Adrenal gland (tissue), 12 donors: ENCODE measurements around the gene UBTF. TPM values are rescaled to one million over a fixed set of nuclear protein-coding genes. Genes with fewer than 3 reads are reported as not detected.

Experiments
- DNase-seq, 7 donors: peaks; one replicate each; pipeline ENCODE4 v3.0.0-alpha.2; 2019 to 2020
- H3K27ac ChIP-seq, 5 donors: fragments of 200-600 bp; sonication (generic) in 4 of 5; 1 replicate in 3 of 5; 2 replicates in 2 of 5; pipeline versions ENCODE4 v1.5.1 to v1.8.0; 2016 to 2020; ENCODE audit warnings: mild to moderate bottlenecking in 1 of 5
- H3K27me3 ChIP-seq: fragments of 200-600 bp; 2 replicates; pipeline ENCODE4 v1.8.0; 2021
- H3K36me3 ChIP-seq, 2 donors: fragments of 200-600 bp; replicated peaks in 1 of 2; 1 replicate in 1 of 2; 2 replicates in 1 of 2; pipeline versions ENCODE4 v1.5.1 to v1.8.0; 2018 to 2022
- H3K4me1 ChIP-seq, 2 donors: fragments of 200-600 bp; replicated peaks in 1 of 2; 1 replicate in 1 of 2; 2 replicates in 1 of 2; pipeline versions ENCODE4 v1.5.1 to v1.8.0; 2018 to 2021
- H3K4me3 ChIP-seq, 4 donors: fragments of 200-600 bp; sonication (generic) in 3 of 4; one replicate each; pipeline ENCODE4 v1.5.1; 2016 to 2018
- H3K9me3 ChIP-seq, 3 donors: fragments of 200-600 bp; sonication (generic) in 1 of 3; replicated peaks in 1 of 3; 1 replicate in 2 of 3; 2 replicates in 1 of 3; pipeline versions ENCODE4 v1.5.1 to v1.8.0; 2016 to 2021
- CTCF ChIP-seq, 6 experiments: fragments of 450-650 bp in 4 of 6; fragments of 200-600 bp in 2 of 6; sonication (generic) in 1 of 6; IDR thresholded peaks; 1 replicate in 5 of 6; 2 replicates in 1 of 6; pipeline versions ENCODE4 v1.5.1 to v1.8.0; 2016 to 2021; ENCODE audit warnings: antibody characterized with exemption in 6 of 6, mild to moderate bottlenecking in 2 of 6, moderate library complexity in 1 of 6
- POLR2A ChIP-seq, 2 donors: fragments of 450-650 bp; IDR thresholded peaks; one replicate each; pipeline ENCODE4 v1.6.1; 2017; ENCODE audit warnings: antibody characterized with exemption in 2 of 2, mild to moderate bottlenecking in 2 of 2, moderate library complexity in 1 of 2
- WGBS, 4 donors: extraction: QIAGEN DNeasy Blood & Tissue Kit in 2 of 4; methylation state at CpG; one replicate each; pipeline versions ENCODE4 v1.1.5 to v1.1.7; 2013 to 2017; 5-methylcytosine and 5-hydroxymethylcytosine counted together
- intact Hi-C, 2 donors: fragments of 100-400 bp; cut with DNase I; formaldehyde crosslinking; loops; one replicate each; pipeline versions ENCODE4 v1.14.1 to v1.15.0; 2022 to 2023
- polyA plus RNA-seq, 3 donors: library from polyadenylated mRNA; stranded (reverse); fragments of 200-250 nt in 2 of 3; fragments of 350-450 nt in 1 of 3; fragmentation: Illumina TruSeq in 1 of 3; extraction: RNeasy Lipid Tissue Mini Kit (QIAGEN cat#74804) in 1 of 3; gene quantifications; one replicate each; pipeline ENCODE4 v1.2.3, GENCODE V29; 2013 to 2014
- total RNA-seq, 9 donors: library from RNA; depleted of rRNA in 4 of 9; stranded (reverse); fragments of >200 nt in 4 of 9; fragments of 120-200 nt in 1 of 9; fragmentation: NEBNext Ultra II Directional in 1 of 9; extraction: Animal tissue kit (Norgen Biotek cat#: 25700) in 1 of 9; gene quantifications; one replicate each; pipeline versions ENCODE4 v1.1.0 to v1.2.4, GENCODE V29; 2013 to 2023
- donor health status: healthy with polysubstance abuse.
- donor health status: Bipolar disorder and iron deficiency.
- donor health status: DM: yes; HTN: yes; CAD: no.
- donor health status: DM: no; HTN: no; CAD: no.
- donor health status: DM: no; HTN: no; CAD: no.
- donor health status: DM: yes; HTN: yes; CAD: no.

Gene UBTF
- total and polyA plus RNA-seq, 12 donors = 37.1 to 92.6 (median 64.3) TPM

GRCh38 chr17:44230140-44230539 lies 10.7 kb upstream of the UBTF start:
- WGBS, 4 donors = 78 to 84% (median 81%) methylated on average over 9 of the region's 9 CpGs
- no peaks in the 10 kb centered on the region for H3K27me3 ChIP-seq
- H3K27ac ChIP-seq = no peak overlapping the region
- intact Hi-C loops = no loop called here
- TF ChIP-seq CTCF (IDR thresholded peaks at IDR 0.05) (no peak), POLR2A (IDR thresholded peaks at IDR 0.05) (no peak)
- DNase-seq = no peak
- no peak overlapping the region for H3K4me3 ChIP-seq
- no peaks in the 10 kb centered on the region for H3K9me3 ChIP-seq
- peaks cover 0 to 5% of the 10 kb centered on the region in 2 donors for H3K4me1 ChIP-seq
- H3K36me3 ChIP-seq = no peaks in the 10 kb centered on the region

GRCh38 chr17:44229090-44229489 lies 9.6 kb upstream of the UBTF start:
- DNase-seq = no peak
- H3K27ac ChIP-seq = no peak overlapping the region
- intact Hi-C loops = no loop called here

GRCh38 chr17:44223541-44224071 lies 4.1 kb upstream of the UBTF start:
- H3K4me3 ChIP-seq = no peak overlapping the region
- H3K4me1 ChIP-seq = peaks cover 14 to 23% of the 10 kb centered on the region in 2 donors
- DNase-seq = peak; percentile 93 to 97 (median 96)
- 24 to 29% (median 27%) methylated on average over 7 of the region's 7 CpGs for whole genome bisulfite sequencing, 4 donors
- H3K36me3 ChIP-seq = no peaks in the 10 kb centered on the region
- no peak for TF ChIP-seq CTCF (IDR thresholded peaks at IDR 0.05)
- TF ChIP-seq POLR2A (IDR thresholded peaks at IDR 0.05) = peak in 1 of 2 donors; percentile 19
- peak overlapping the region; percentile 37 to 100 (median 99) for H3K27ac ChIP-seq
- H3K9me3 ChIP-seq = no peaks in the 10 kb centered on the region
- H3K27me3 ChIP-seq = no peaks in the 10 kb centered on the region
- intact Hi-C loops = no loop called here

More at GRCh38 chr17:44229090-44229489, 9.6 kb upstream of the UBTF start:
- Histone ChIP-seq H3K36me3 (no peaks in the 10 kb centered on the region), H3K27me3 (no peaks in the 10 kb centered on the region), H3K9me3 (no peaks in the 10 kb centered on the region), H3K4me3 (no peak overlapping the region), H3K4me1 (peaks cover 0 to 3% of the 10 kb centered on the region in 2 donors)
- WGBS, 4 donors = 78 to 86% (median 86%) methylated on average over 6 of the region's 6 CpGs; no CpG with 5 or more reads in 1 of the 4 donors
- no peak for TF ChIP-seq POLR2A (IDR thresholded peaks at IDR 0.05)
- no peak for TF ChIP-seq CTCF (IDR thresholded peaks at IDR 0.05)

- WGBS, 4 donors = 1 to 2% (median 1%) methylated on average over 27 to 36 of the region's 36 CpGs
- no peaks in the 10 kb centered on the region for H3K36me3 ChIP-seq
- peak overlapping the region; percentile 37 to 100 (median 99) for H3K27ac ChIP-seq
- peaks cover 20 to 34% of the 10 kb centered on the region in 2 donors for H3K4me1 ChIP-seq
- DNase-seq = peak; percentile 85 to 96 (median 89)
- H3K9me3 ChIP-seq = no peaks in the 10 kb centered on the region
- intact Hi-C loops = no loop called here
- TF ChIP-seq CTCF (IDR thresholded peaks at IDR 0.05) (peak in 5 of 6 experiments; percentile 13 to 39 (median 31)), POLR2A (IDR thresholded peaks at IDR 0.05) (peak; percentile 66 to 82)
- no peaks in the 10 kb centered on the region for H3K27me3 ChIP-seq
- H3K4me3 ChIP-seq = peak overlapping the region in 3 of 4 donors; percentile 24 to 81 (median 58)
These were observed 2.8 kb upstream of the UBTF start for GRCh38 chr17:44222112-44222869.
